ENCODE results near the gene ASIC4. TPM values are rescaled to one million over a fixed set of nuclear protein-coding genes. Genes with fewer than 3 reads are reported as not detected.

Gene ASIC4
- total RNA-seq, 1 donor, result not detected

GRCh38 chr2:219475278-219475677, 39.0 kb upstream of the ASIC4 start:
- no peak for TF ChIP-seq CTCF (IDR thresholded peaks at IDR 0.05; ENCODE audit: insufficient read depth, low read depth, low read length)
- no peak for DNase-seq (ENCODE audit: low read depth)
- H3K4me3 ChIP-seq (ENCODE audit: low read depth, low read length), result no peak overlapping the region

- peak; percentile 88 for TF ChIP-seq CTCF (IDR thresholded peaks at IDR 0.05; ENCODE audit: insufficient read depth, low read depth, low read length)
- no peak overlapping the region for H3K4me3 ChIP-seq (ENCODE audit: low read depth, low read length)
- DNase-seq (ENCODE audit: low read depth), result peak; percentile 56
Observed at GRCh38 chr2:219475697-219476651, 38.3 kb upstream of the ASIC4 start.

- TF ChIP-seq CTCF (IDR thresholded peaks at IDR 0.05; ENCODE audit: insufficient read depth, low read depth, low read length), result no peak
- DNase-seq (ENCODE audit: low read depth), result no peak
- no peak overlapping the region for H3K4me3 ChIP-seq (ENCODE audit: low read depth, low read length)
Observed at GRCh38 chr2:219476652-219477151, 37.6 kb upstream of the ASIC4 start.

- no peak for TF ChIP-seq CTCF (IDR thresholded peaks at IDR 0.05; ENCODE audit: insufficient read depth, low read depth, low read length)
- no peak for DNase-seq (ENCODE audit: low read depth)
- no peak overlapping the region for H3K4me3 ChIP-seq (ENCODE audit: low read depth, low read length)
Observed at GRCh38 chr2:219477179-219477578, 37.1 kb upstream of the ASIC4 start.

- no peak overlapping the region for H3K4me3 ChIP-seq (ENCODE audit: low read depth, low read length)
- DNase-seq (ENCODE audit: low read depth), result no peak
- TF ChIP-seq CTCF (IDR thresholded peaks at IDR 0.05; ENCODE audit: insufficient read depth, low read depth, low read length), result no peak
Observed at GRCh38 chr2:219477815-219478214, 36.5 kb upstream of the ASIC4 start.

GRCh38 chr2:219478916-219479315, 35.4 kb upstream of the ASIC4 start:
- DNase-seq (ENCODE audit: low read depth), result no peak
- H3K4me3 ChIP-seq (ENCODE audit: low read depth, low read length), result no peak overlapping the region
- no peak for TF ChIP-seq CTCF (IDR thresholded peaks at IDR 0.05; ENCODE audit: insufficient read depth, low read depth, low read length)
